Mammary epithelial cell (primary cell): ENCODE results near the gene TBXT.

Source experiments
- CTCF ChIP-seq, 2 donors: IDR thresholded peaks in 1 of 2; conservative IDR thresholded peaks in 1 of 2; 2 replicates each; pipeline ENCODE4 v1.5.1; 2011 to 2012; ENCODE audit warnings: inconsistent platforms in 2 of 2, low read length in 2 of 2, mild to moderate bottlenecking in 2 of 2, control low read depth in 1 of 2, low read depth in 1 of 2; ENCODE audit not compliant: insufficient read depth in 1 of 2; ENCODE audit errors: extremely low read depth in 1 of 2
- EZH2 ChIP-seq: IDR thresholded peaks from 2 replicates; pipeline ENCODE4 v1.6.1; 2012; ENCODE audit warnings: low read length, inconsistent platforms, borderline replicate concordance

GRCh38 chr6:166203003-166203640, 35.5 kb upstream of the TBXT start:
- no peak for TF ChIP-seq CTCF (conservative IDR thresholded peaks at IDR 0.05 in 1 of 2, IDR thresholded peaks at IDR 0.05 in 1 of 2; ENCODE audit: extremely low read depth in 1 of 2, insufficient read depth in 1 of 2, low read depth in 1 of 2, low read length in 2 of 2)
- no peak for TF ChIP-seq EZH2
